Suprapubic skin (tissue), 4 donors: ENCODE data around the gene LARP1. TPM values are rescaled to one million over a fixed set of nuclear protein-coding genes. Genes with fewer than 3 reads are reported as not detected.
A peak's percentile ranks its signal among the peaks of the same experiment; 100 is the strongest.

Experiments used
- DNase-seq, 2 donors: peaks; one replicate each; pipeline ENCODE4 v3.0.0-alpha.2; 2019; ENCODE audit warnings: low spot score in 2 of 2
- H3K27ac ChIP-seq: fragments of 200-600 bp; sonication (generic); one replicate; pipeline ENCODE4 v1.5.1; 2019
- H3K27me3 ChIP-seq: fragments of 200-600 bp; sonication (generic); one replicate; pipeline ENCODE4 v1.5.1; 2019
- H3K36me3 ChIP-seq: fragments of 200-600 bp; sonication (generic); one replicate; pipeline ENCODE4 v1.5.1; 2019
- H3K4me1 ChIP-seq: fragments of 200-600 bp; sonication (generic); one replicate; pipeline ENCODE4 v1.5.1; 2019
- H3K4me3 ChIP-seq: fragments of 200-600 bp; sonication (generic); one replicate; pipeline ENCODE4 v1.5.1; 2019; ENCODE audit warnings: mild to moderate bottlenecking
- H3K9me3 ChIP-seq: fragments of 200-600 bp; sonication (generic); one replicate; pipeline ENCODE4 v1.5.1; 2019
- EP300 ChIP-seq: sonication (generic); formaldehyde crosslinking; IDR thresholded peaks from one replicate; pipeline ENCODE4 v1.6.1; 2017; ENCODE audit warnings: antibody characterized with exemption
- POLR2A ChIP-seq, 2 donors: fragments of 450-650 bp; IDR thresholded peaks; one replicate each; pipeline ENCODE4 v1.6.1; 2017; ENCODE audit warnings: antibody characterized with exemption in 2 of 2, mild to moderate bottlenecking in 2 of 2, moderate library complexity in 2 of 2
- POLR2AphosphoS5 ChIP-seq, 3 donors: sonication (generic); formaldehyde crosslinking; IDR thresholded peaks; one replicate each; pipeline ENCODE4 v1.6.1; 2017; ENCODE audit warnings: antibody characterized with exemption in 3 of 3
- WGBS: methylation state at CpG from one replicate; pipeline ENCODE4 v1.1.5; 2018; 5-methylcytosine and 5-hydroxymethylcytosine counted together
- total RNA-seq, 4 donors: library from RNA; depleted of rRNA; stranded (reverse); fragments of >200 nt; gene quantifications; one replicate each; pipeline ENCODE4 v1.1.0, GENCODE V29; 2016
- TF ChIP-seq, protein P1 (sequence below), 2 donors: fragments of 200-600 bp in 1 of 2; fragments of 450-650 bp in 1 of 2; sonication (generic) in 1 of 2; IDR thresholded peaks; one replicate each; pipeline ENCODE4 v1.5.1; 2016 to 2019; ENCODE audit warnings: antibody characterized with exemption in 2 of 2, mild to moderate bottlenecking in 1 of 2, moderate library complexity in 1 of 2

LARP1 gene
- total RNA-seq, 4 donors from 2014 or later, result 98.5 to 127 (median 110) TPM

DNA sequence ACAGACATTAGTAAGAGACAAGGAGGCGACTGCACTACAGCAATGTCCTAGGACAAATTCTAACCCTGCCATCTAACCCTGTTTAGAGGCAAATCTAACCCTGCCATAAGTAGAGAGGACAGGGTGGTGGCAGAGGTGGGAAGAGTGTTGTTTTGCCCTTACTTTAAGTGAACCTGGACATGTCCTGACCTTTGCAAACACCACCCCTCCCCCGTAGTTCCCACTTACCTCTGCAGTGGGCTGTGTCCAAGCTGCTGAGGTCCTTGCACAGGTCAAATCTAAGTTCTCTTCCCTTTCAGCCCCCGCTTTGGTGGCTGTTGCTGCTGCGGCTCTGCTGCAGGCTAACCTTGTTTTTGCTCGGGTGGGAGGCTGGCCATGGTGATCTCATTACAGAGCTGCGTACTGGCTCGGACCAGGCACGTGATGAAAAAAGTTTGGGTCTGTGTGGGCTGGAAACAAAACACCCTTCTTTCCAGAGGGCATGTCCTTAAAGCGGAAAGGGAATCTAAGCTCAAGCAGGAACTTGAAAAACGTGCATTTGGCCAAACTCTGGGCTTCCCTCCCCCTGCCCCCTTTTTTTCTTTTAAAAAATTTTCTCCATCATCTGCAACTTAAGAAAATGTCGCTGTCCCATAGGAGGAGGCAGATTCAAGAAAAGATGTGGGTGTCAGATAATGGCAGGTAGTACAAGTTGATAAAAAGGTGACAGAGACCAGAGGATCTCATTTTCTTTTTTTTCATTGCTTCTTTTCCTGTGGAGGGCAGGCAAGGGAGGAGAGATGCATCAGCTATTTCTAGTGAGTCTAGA is 95.3 kb downstream of the LARP1 start, which contains the start of gene FAXDC2:
FAXDC2 (minus strand) TSS at position 349 of the 808 bp plus-strand sequence. CDS start 12,425 bp downstream, outside the sequence.
- peak within 1 kb of the TSS; percentile 89 for H3K27ac ChIP-seq
- peak within 1 kb of the TSS; percentile 57 for H3K4me3 ChIP-seq
- TF ChIP-seq POLR2A (IDR thresholded peaks at IDR 0.05), result no peak
- peak in 2 of 3 donors; percentile 18 to 66 for TF ChIP-seq POLR2AphosphoS5 (IDR thresholded peaks at IDR 0.05)
- TF ChIP-seq, protein P1, sequence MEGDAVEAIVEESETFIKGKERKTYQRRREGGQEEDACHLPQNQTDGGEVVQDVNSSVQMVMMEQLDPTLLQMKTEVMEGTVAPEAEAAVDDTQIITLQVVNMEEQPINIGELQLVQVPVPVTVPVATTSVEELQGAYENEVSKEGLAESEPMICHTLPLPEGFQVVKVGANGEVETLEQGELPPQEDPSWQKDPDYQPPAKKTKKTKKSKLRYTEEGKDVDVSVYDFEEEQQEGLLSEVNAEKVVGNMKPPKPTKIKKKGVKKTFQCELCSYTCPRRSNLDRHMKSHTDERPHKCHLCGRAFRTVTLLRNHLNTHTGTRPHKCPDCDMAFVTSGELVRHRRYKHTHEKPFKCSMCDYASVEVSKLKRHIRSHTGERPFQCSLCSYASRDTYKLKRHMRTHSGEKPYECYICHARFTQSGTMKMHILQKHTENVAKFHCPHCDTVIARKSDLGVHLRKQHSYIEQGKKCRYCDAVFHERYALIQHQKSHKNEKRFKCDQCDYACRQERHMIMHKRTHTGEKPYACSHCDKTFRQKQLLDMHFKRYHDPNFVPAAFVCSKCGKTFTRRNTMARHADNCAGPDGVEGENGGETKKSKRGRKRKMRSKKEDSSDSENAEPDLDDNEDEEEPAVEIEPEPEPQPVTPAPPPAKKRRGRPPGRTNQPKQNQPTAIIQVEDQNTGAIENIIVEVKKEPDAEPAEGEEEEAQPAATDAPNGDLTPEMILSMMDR (IDR thresholded peaks at IDR 0.05), result no peak
- TF ChIP-seq EP300, result no peak
- H3K9me3 ChIP-seq, result no peaks in the 10 kb centered on the region
- H3K4me1 ChIP-seq, result peaks cover 35% of the 10 kb centered on the region
- no peaks in the 10 kb centered on the region for H3K27me3 ChIP-seq
- 5% methylated on average over 11 of the region's 11 CpGs for WGBS
- DNase-seq, result peak; percentile 88 to 93
- H3K36me3 ChIP-seq, result no peaks in the 10 kb centered on the region

DNA sequence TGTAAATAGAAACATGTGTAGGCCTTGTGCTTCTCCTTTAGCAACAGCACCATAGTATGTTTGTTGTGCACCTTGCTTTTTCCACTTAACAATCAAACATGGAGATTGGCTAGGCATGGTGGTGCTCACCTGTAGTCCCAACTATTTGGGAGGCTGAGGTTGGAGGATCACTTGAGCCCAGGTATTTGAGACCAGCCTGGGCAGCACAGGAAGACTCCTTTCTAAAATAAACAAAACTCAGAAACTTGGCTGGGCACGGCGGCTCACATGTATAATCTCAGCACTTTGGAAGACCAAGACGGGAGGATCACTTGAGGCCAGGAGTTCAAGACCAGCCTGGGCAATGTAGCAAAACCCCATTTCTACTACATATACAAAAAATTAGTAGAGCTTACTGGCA is 96.2 kb downstream of the LARP1 start:
- TF ChIP-seq EP300 (no peak), POLR2AphosphoS5 (IDR thresholded peaks at IDR 0.05) (no peak), POLR2A (IDR thresholded peaks at IDR 0.05) (no peak)
- TF ChIP-seq, protein P1 (IDR thresholded peaks at IDR 0.05), result no peak
- no peaks in the 10 kb centered on the region for H3K27me3 ChIP-seq
- no peaks in the 10 kb centered on the region for H3K9me3 ChIP-seq
- H3K4me3 ChIP-seq, result no peak overlapping the region
- H3K27ac ChIP-seq, result peak overlapping the region; percentile 89
- no peak for DNase-seq
- WGBS, result 97% methylated on average over 3 of the region's 3 CpGs
- H3K36me3 ChIP-seq, result no peaks in the 10 kb centered on the region
- H3K4me1 ChIP-seq, result peaks cover 31% of the 10 kb centered on the region

DNA sequence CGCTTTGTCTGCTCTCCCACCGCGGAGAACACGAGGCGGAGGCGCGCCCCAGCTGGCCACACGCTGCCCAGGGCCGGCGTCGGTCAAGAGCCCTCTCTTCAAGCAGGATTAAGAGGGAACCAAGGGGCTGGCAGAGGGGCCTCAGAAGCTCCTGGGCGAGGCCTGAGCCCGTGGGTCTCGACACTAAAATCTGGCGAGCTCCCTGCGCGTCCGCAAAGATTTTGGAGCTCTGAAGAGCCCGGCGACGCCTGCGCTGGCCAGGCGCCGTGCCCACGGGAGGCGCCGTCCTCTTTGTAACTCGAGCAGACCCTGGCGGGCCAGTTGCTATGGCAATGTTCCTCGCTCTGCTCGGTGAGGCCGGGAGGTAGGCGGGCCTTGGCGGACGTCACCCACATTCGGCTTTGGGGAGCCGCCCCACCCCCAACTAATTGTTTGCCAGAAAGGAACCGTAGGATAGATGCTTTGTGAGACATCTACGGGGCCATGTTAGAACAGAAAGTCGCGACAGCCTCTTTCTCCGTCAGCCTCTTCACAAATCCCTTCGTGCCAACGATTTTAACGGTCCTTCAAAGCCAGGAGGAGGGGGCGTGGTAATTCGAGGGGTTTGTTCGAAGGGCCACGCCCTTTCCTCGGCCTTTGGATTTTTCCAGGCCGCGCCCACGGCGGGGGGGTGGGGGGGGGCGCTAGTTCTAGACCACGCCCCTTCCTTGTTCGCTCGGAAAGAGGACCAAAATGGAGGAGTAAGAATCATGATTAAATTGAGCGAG is 102.5 kb downstream of the LARP1 start:
- TF ChIP-seq POLR2A (IDR thresholded peaks at IDR 0.05), result peak; percentile 51 to 55
- peak in 2 of 3 donors; percentile 53 to 80 for TF ChIP-seq POLR2AphosphoS5 (IDR thresholded peaks at IDR 0.05)
- TF ChIP-seq, protein P1 (IDR thresholded peaks at IDR 0.05), result no peak
- WGBS, result 0% methylated on average over 18 of the region's 59 CpGs

DNA sequence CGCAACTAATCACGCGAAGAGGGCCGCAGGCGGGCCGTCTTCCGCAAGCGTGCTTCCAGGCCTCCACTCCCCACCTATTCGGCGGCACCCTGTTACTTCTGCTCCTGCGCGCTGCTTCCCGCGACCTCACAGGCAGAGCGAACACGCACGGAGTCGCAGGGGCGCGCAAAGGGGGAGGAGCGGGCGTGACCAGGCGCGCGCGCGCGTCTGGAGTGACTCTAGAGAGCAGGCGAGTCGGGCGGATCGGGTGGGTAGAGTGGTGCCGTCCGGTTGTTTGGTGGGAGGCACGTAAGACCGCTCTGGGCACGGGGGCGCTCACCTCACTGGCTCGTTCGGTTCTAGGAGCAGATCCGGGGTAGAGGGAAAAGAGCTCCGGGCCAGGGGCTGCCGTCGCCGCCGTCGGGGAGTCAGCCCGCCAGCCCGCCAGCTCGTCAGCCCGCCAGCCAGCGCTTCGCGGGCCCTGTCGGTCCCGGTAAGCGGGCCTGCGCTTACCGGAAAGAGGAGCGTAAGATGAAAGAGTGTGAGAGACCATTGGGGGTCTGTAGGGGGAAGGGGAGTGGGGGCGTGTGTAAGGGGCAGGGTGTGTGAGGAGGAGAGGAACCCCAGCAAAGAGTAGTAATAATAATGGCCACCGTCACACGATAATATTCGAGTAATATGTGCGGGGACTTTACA is 103.3 kb downstream of the LARP1 start, which contains the start of gene CNOT8:
CNOT8 (plus strand) TSS at position 331 of the 675 bp plus-strand sequence. CDS start 4,652 bp downstream, outside the sequence.
- no peaks in the 10 kb centered on the region for H3K27me3 ChIP-seq
- H3K9me3 ChIP-seq, result no peaks in the 10 kb centered on the region
- under 1% methylated on average over 43 of the region's 65 CpGs for WGBS
- TF ChIP-seq, protein P1 (IDR thresholded peaks at IDR 0.05), result no peak
- TF ChIP-seq EP300 (no peak), POLR2A (IDR thresholded peaks at IDR 0.05) (peak; percentile 69 to 92), POLR2AphosphoS5 (IDR thresholded peaks at IDR 0.05) (peak; percentile 84 to 95 (median 89))
- peak; percentile 99 for DNase-seq
- peak within 1 kb of the TSS; percentile 87 for H3K4me3 ChIP-seq
- H3K27ac ChIP-seq, result peak within 1 kb of the TSS; percentile 99
- peaks cover 46% of the 10 kb centered on the region for H3K4me1 ChIP-seq
- peaks cover 3% of the 10 kb centered on the region for H3K36me3 ChIP-seq

More for the DNA sequence above, 102.5 kb downstream of the LARP1 start:
- peak overlapping the region; percentile 99 for H3K27ac ChIP-seq
- peaks cover 39% of the 10 kb centered on the region for H3K4me1 ChIP-seq
- peak; percentile 97 for DNase-seq
- H3K27me3 ChIP-seq, result no peaks in the 10 kb centered on the region
- no peaks in the 10 kb centered on the region for H3K9me3 ChIP-seq
- H3K4me3 ChIP-seq, result peak overlapping the region; percentile 87
- no peaks in the 10 kb centered on the region for H3K36me3 ChIP-seq
